NCI-H345 treated with DMSO at 0.1 percent for 48 hours (cell line): Measurements from ENCODE around the gene SMC2.
A peak's percentile ranks its signal among the peaks of the same experiment; 100 is the strongest.

Experiments
- DNase-seq: peaks from one replicate; lab custom pipeline; 2025; ENCODE audit not compliant: unreplicated experiment; lab: John Stamatoyannopoulos, UW

Gene SMC2

GRCh38 chr9:104104360-104104759 is 10.3 kb downstream of the SMC2 start:
- no peak for DNase-seq

DNA sequence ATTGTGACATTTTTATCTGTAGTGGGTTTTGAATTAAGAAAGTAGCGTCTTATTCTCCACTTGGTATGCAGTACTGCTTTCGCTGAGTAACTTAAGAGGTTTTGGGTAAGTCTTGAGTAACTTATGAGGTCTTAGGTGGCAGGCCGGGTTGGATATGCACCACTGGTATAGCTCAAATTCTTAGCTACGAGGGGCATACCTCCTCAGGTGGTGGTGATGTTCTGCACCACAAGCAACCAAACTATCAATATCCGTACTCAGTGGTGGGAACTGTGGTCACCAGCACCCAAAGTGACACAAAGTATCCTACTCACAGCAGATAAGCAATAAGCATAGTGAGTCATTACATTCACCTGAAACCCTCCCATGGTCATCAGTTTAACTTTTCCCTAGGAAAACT is 13.7 kb downstream of the SMC2 start:
- no peak for DNase-seq

DNA sequence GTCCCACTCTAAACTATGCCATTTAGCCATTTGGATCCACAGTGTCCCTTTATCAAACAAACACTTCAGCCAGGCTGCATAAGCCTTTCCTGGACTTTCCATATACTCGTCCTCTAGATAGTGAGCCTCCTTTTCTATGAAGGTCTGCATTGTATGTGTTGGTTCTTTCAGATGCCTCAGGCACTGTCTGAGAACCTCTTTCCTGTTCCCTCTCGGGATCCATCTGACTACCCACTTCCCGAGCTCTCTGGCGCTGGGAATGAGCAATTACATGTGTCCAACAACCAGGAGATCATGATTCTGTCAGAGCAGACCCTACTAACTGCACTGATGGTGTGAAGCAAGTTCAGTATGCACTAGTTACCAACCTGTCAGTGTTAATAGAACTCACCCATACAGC is 14.2 kb downstream of the SMC2 start:
- DNase-seq, result no peak

GRCh38 chr9:104110509-104110908 is 16.4 kb downstream of the SMC2 start:
- no peak for DNase-seq

GRCh38 chr9:104118916-104119315 is 24.8 kb downstream of the SMC2 start:
- DNase-seq, result no peak

DNA sequence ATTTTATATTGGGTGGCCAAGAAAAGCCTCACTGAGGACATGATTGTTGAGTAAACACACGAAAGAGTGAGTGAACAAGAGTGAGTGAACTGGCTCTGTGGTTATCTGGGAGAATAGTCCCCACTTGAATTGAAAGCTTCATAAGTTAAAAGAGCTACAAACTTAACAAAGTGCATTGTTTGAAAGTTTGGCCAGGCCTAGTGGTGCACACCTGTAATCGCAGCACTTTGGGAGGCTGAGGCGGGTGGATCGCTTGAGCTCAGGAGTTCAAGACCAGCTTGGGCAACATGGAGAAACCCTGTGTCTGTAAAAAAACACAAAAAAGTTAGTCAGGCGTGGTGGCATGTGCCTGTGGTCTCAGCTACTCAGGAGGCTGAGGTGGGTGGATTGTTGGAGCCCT is 26.9 kb downstream of the SMC2 start:
- no peak for DNase-seq

DNA sequence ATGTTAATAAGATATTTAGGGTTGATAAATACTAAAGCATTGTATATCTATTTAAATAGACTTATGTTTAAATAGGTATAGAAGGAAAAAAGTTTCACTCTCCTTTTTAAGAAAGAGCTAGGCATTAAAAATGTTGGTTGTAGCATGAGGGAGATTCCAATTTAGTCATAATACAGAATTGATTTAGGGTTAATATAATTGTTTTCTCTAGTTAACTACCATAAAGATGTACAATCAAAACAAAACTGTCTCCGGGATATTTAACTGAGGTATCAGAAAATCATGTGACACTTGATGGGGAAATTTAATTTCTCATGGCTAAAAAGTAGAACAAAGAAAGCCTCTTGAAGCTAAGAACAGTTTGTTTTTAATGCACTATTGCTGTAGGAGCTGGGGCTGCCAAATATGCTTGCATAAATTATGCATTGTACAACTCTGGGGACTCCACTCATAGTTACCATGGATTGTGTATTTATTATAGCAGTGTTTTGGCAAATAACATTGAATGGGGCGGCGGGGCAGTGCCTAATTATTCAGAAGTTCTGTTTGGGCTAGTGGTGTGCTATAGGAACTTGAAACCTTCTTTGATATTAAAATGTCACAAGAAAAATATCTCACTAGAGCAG is 44.2 kb downstream of the SMC2 start:
- DNase-seq, result no peak

DNA sequence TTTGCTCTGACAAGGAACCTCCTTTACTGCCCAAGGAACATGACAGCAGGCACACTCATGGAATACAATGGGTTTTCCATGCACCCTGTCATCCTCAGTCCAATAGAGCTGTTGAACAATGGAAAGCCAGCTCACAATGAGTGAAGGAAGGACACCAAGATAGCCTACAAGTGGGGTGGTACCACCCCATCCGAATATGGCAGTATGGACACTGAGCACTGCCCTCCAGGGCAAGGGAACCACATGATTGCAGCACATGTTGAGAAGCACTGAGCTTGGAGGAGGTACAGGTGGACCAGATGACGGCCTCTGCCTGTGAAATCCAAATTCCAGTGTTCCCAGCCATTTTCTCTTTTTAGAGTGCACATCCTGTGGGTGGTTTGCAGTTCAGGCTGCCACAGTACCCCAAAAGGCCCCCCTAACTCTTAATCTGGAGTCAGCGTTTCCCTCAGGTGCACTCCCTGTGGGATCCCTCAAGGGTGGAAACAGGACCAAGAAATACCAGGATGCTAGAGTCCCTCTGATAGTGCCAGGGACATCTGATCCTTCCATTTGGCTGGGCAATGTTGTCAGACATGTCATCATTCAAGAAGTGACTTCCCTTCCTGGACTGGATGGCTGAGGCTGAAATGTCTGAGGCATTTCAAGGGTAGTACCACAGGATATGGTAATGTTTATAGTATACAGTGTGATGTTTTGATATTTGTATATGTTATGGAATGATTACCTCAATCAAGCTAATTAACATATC is 48.9 kb downstream of the SMC2 start:
- no peak for DNase-seq

- no peak for DNase-seq
These were observed 49.4 kb downstream of the SMC2 start for GRCh38 chr9:104143550-104143910.

- DNase-seq, result no peak
These were observed 50.2 kb downstream of the SMC2 start for GRCh38 chr9:104144336-104144735.

- DNase-seq, result no peak
These were observed 79.0 kb downstream of the SMC2 start for GRCh38 chr9:104173067-104173466.

- DNase-seq, result peak; percentile 45
These were observed 83.0 kb downstream of the SMC2 start for GRCh38 chr9:104177003-104177611.

GRCh38 chr9:104177676-104178075 is 83.6 kb downstream of the SMC2 start:
- no peak for DNase-seq
